SK-N-SH (cell line): Measurements from ENCODE around the gene DDX1.

Source experiments
- CTCF ChIP-seq: fragments of 200-600 bp; sonication (generic); IDR thresholded peaks from 2 replicates; pipeline ENCODE4 v1.6.1; 2017; ENCODE audit warnings: antibody characterized with exemption, mild to moderate bottlenecking, moderate library complexity
- ELF1 ChIP-seq: IDR thresholded peaks from 2 replicates; pipeline ENCODE4 v1.4.0; 2012
- EP300 ChIP-seq, 2 experiments: IDR thresholded peaks; 2 replicates each; pipeline versions ENCODE4 v1.4.0 to v1.6.1; 2012; ENCODE audit warnings: borderline replicate concordance in 1 of 2, low read depth in 1 of 2, low read length in 1 of 2
- FOXM1 ChIP-seq: IDR thresholded peaks from 2 replicates; pipeline ENCODE4 v1.4.0; 2012; ENCODE audit warnings: low read depth, mild to moderate bottlenecking
- GABPA ChIP-seq: IDR thresholded peaks from 2 replicates; pipeline ENCODE4 v1.4.0; 2012; ENCODE audit warnings: low read depth, mild to moderate bottlenecking
- MAX ChIP-seq: IDR thresholded peaks from 2 replicates; pipeline ENCODE4 v1.4.0; 2012; ENCODE audit warnings: low read depth
- POLR2AphosphoS5 ChIP-seq: IDR thresholded peaks from 2 replicates; pipeline ENCODE4 v1.6.1; 2012; ENCODE audit warnings: low read depth, low read length
- RCOR1 ChIP-seq: fragments of 150-350 bp; IDR thresholded peaks from 2 replicates; pipeline ENCODE4 v1.6.1; 2017; ENCODE audit warnings: antibody characterized with exemption, low read length
- SIN3A ChIP-seq: IDR thresholded peaks from 2 replicates; pipeline ENCODE4 v1.6.1; 2012; ENCODE audit warnings: low read depth, mild to moderate bottlenecking, low read length, moderate library complexity, borderline replicate concordance
- YY1 ChIP-seq: IDR thresholded peaks from 2 replicates; pipeline ENCODE4 v1.4.0; 2012; ENCODE audit warnings: low read depth, mild to moderate bottlenecking
- TF ChIP-seq, protein P1 (sequence below): fragments of 150-350 bp; IDR thresholded peaks from 2 replicates; pipeline ENCODE4 v1.6.1; 2016; ENCODE audit warnings: mild to moderate bottlenecking, low read depth, low read length

- TF ChIP-seq CTCF (no peak), RCOR1 (no peak), EP300 (IDR thresholded peaks at IDR 0.05; ENCODE audit: borderline replicate concordance in 1 of 2, low read depth in 1 of 2, low read length in 1 of 2) (no peak), ELF1 (no peak), POLR2AphosphoS5 (no peak), FOXM1 (no peak), GABPA (no peak), SIN3A (no peak), YY1 (no peak), MAX (no peak)
- TF ChIP-seq, protein P1, sequence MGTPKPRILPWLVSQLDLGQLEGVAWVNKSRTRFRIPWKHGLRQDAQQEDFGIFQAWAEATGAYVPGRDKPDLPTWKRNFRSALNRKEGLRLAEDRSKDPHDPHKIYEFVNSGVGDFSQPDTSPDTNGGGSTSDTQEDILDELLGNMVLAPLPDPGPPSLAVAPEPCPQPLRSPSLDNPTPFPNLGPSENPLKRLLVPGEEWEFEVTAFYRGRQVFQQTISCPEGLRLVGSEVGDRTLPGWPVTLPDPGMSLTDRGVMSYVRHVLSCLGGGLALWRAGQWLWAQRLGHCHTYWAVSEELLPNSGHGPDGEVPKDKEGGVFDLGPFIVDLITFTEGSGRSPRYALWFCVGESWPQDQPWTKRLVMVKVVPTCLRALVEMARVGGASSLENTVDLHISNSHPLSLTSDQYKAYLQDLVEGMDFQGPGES, result no peak
Observed at GRCh38 chr2:15673919-15674636, 82.4 kb downstream of the DDX1 start.
